Peyer's patch (tissue), 4 donors: ENCODE results near the gene TPPP2. TPM values are rescaled to one million over a fixed set of nuclear protein-coding genes. Genes with fewer than 3 reads are reported as not detected.
A peak's percentile ranks its signal among the peaks of the same experiment; 100 is the strongest.
"Not testable (repeated sequence)": the region's sequence is repeated elsewhere in the genome, so short reads cannot be mapped to it uniquely, and the experiment has no call there.

Experiments used
- DNase-seq, 3 donors: peaks; one replicate each; pipeline ENCODE4 v3.0.0-alpha.2; 2017 to 2019
- H3K27ac ChIP-seq, 4 donors: fragments of 200-600 bp; sonication (generic); one replicate each; pipeline ENCODE4 v1.5.1; 2016 to 2019
- H3K27me3 ChIP-seq, 2 donors: fragments of 200-600 bp; sonication (generic); one replicate each; pipeline ENCODE4 v1.5.1; 2019
- H3K36me3 ChIP-seq, 3 donors: fragments of 200-600 bp; sonication (generic); one replicate each; pipeline ENCODE4 v1.5.1; 2016 to 2019
- H3K4me1 ChIP-seq, 4 donors: fragments of 200-600 bp; sonication (generic); one replicate each; pipeline ENCODE4 v1.5.1; 2016 to 2019
- H3K4me3 ChIP-seq, 4 donors: fragments of 200-600 bp; sonication (generic); 1 replicate in 3 of 4; 2 replicates in 1 of 4; pipeline ENCODE4 v1.5.1; 2016 to 2019; ENCODE audit warnings: mild to moderate bottlenecking in 1 of 4
- H3K9me3 ChIP-seq, 4 donors: fragments of 200-600 bp; sonication (generic); one replicate each; pipeline ENCODE4 v1.5.1; 2016 to 2019; ENCODE audit warnings: mild to moderate bottlenecking in 1 of 4
- POLR2A ChIP-seq, 2 donors: fragments of 450-650 bp; IDR thresholded peaks; one replicate each; pipeline ENCODE4 v1.5.1; 2017; ENCODE audit warnings: antibody characterized with exemption in 2 of 2, mild to moderate bottlenecking in 2 of 2, moderate library complexity in 2 of 2
- total RNA-seq, 4 donors: library from RNA; depleted of rRNA; stranded (reverse); fragments of >200 nt; gene quantifications; one replicate each; pipeline ENCODE4 v1.1.0, GENCODE V29; 2016
- TF ChIP-seq, protein P1 (sequence below), 6 experiments: fragments of 450-650 bp in 4 of 6; fragments of 200-600 bp in 2 of 6; sonication (generic) in 1 of 6; IDR thresholded peaks; one replicate each; pipeline ENCODE4 v1.5.1; 2017 to 2019; ENCODE audit warnings: antibody characterized with exemption in 6 of 6, mild to moderate bottlenecking in 3 of 6, moderate library complexity in 1 of 6

Gene TPPP2
- total RNA-seq, 4 donors from 2014 or later, result not detected

DNA sequence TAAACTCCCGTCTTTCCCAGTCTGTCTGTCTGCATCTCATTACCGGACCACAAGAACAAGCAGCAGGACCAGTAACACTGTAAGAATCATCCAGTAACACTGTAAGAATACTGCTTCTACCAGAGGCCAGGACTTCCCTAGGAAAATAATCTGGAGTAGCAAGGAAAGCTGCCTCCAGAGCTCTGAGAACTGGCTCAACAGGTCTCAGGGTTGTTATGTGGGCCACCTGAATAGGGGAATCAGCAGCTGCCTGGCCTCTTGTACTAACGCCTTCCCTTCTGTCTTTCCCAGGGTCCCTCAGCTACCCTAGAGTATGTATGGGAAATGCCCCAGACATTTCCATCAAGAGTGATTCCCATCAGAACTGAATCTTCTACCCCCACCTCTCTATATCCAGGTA, 31.9 kb upstream of the TPPP2 start:
- H3K27ac ChIP-seq, result no peak overlapping the region
- peaks cover 0 to 19% (median 0%) of the 10 kb centered on the region in 4 donors for H3K4me1 ChIP-seq
- no peaks in the 10 kb centered on the region for H3K9me3 ChIP-seq
- DNase-seq, result no peak
- peaks cover 0 to 40% (median 0%) of the 10 kb centered on the region in 3 donors for H3K36me3 ChIP-seq
- H3K27me3 ChIP-seq, result no peaks in the 10 kb centered on the region
- no peak overlapping the region for H3K4me3 ChIP-seq
- no peak for TF ChIP-seq POLR2A (IDR thresholded peaks at IDR 0.05)
- TF ChIP-seq, protein P1, sequence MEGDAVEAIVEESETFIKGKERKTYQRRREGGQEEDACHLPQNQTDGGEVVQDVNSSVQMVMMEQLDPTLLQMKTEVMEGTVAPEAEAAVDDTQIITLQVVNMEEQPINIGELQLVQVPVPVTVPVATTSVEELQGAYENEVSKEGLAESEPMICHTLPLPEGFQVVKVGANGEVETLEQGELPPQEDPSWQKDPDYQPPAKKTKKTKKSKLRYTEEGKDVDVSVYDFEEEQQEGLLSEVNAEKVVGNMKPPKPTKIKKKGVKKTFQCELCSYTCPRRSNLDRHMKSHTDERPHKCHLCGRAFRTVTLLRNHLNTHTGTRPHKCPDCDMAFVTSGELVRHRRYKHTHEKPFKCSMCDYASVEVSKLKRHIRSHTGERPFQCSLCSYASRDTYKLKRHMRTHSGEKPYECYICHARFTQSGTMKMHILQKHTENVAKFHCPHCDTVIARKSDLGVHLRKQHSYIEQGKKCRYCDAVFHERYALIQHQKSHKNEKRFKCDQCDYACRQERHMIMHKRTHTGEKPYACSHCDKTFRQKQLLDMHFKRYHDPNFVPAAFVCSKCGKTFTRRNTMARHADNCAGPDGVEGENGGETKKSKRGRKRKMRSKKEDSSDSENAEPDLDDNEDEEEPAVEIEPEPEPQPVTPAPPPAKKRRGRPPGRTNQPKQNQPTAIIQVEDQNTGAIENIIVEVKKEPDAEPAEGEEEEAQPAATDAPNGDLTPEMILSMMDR (IDR thresholded peaks at IDR 0.05), result no peak

DNA sequence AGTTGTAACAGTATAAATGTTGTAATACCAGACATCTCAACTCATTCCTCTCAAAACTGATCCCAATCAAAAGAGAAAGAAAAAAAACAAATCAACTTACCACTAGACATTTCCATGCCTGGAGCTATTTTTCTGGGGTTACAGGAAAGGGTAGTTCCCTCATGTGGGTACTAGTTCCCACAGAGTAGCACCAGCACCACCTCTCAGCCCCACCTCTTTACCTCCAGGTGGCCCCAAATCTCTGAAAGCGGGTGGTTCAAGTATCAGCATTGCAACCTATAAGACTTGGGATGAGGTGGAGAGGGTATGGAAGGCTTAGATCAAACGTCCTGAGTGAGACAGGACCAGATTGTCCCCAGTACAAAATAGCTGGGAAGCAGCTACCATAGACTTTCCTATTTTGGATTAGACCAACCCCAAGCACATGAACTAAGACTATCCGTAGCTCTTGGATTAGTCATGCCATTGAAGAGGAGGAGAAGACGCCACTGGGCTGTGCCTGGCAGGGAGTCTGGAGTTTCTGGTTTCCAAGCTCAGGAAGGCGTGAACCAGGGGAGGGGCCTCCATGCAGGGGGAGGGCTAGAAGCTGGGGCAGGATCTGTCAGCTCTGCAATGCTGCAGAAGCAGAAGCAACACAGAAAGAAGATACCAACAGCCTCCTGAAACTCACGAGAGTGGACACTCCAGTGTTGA, 31.2 kb upstream of the TPPP2 start, which contains the start of gene SLC39A2:
Gene SLC39A2, plus strand, starts transcription at position 620 of the 693 bp plus-strand sequence. CDS start 154 bp downstream, outside the sequence.
- H3K27me3 ChIP-seq, result no peaks in the 10 kb centered on the region
- peaks cover 0 to 19% (median 0%) of the 10 kb centered on the region in 4 donors for H3K4me1 ChIP-seq
- H3K9me3 ChIP-seq, result no peaks in the 10 kb centered on the region
- peak within 1 kb of the TSS in 1 of 4 donors; percentile 32 for H3K27ac ChIP-seq
- peaks cover 0 to 33% (median 0%) of the 10 kb centered on the region in 3 donors for H3K36me3 ChIP-seq
- H3K4me3 ChIP-seq, result no peak within 1 kb of the TSS
- peak in 2 of 3 donors; percentile 65 to 66 for DNase-seq
- TF ChIP-seq POLR2A (IDR thresholded peaks at IDR 0.05), result peak in 1 of 2 donors; percentile 25
- TF ChIP-seq, protein P1 (IDR thresholded peaks at IDR 0.05), result no peak

DNA sequence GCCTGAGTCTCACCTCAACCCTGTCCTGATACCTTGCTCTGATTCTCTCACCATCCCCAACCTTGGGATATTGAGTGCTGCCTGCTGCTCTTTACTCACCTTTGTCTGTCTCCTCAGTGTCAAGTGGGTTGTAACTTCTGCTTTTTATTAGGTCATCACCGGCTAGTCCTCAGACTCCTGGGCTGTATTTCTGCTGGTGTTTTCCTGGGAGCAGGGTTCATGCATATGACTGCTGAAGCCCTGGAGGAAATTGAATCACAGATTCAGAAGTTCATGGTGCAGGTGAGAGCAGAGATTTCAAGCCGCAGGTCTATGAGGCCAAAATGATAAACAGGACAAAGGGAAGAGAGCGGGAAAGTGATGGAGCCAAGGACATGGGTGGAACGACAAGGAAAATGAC, 30.4 kb upstream of the TPPP2 start:
- Histone ChIP-seq H3K9me3 (no peaks in the 10 kb centered on the region), H3K36me3 (peaks cover 0 to 26% (median 0%) of the 10 kb centered on the region in 3 donors), H3K27me3 (no peaks in the 10 kb centered on the region), H3K27ac (peak overlapping the region in 1 of 4 donors; percentile 32), H3K4me3 (no peak overlapping the region), H3K4me1 (peaks cover 0 to 19% (median 0%) of the 10 kb centered on the region in 4 donors)
- DNase-seq, result no peak
- TF ChIP-seq, protein P1 (IDR thresholded peaks at IDR 0.05), result no peak
- no peak for TF ChIP-seq POLR2A (IDR thresholded peaks at IDR 0.05)

DNA sequence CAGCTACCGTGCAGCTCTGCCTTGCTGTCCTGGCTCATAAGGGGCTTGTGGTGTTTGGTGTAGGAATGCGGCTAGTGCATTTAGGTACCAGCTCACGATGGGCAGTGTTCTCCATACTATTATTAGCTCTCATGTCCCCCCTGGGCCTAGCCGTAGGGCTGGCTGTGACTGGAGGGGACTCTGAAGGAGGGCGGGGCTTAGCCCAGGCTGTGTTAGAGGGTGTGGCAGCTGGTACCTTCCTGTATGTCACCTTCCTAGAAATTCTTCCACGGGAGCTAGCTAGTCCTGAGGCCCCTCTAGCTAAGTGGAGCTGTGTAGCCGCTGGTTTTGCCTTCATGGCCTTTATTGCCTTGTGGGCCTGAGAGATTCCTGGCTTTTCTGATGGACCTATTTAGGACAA, 28.8 kb upstream of the TPPP2 start:
- Histone ChIP-seq H3K27me3 (no peaks in the 10 kb centered on the region), H3K36me3 (peaks cover 0 to 9% (median 0%) of the 10 kb centered on the region in 3 donors), H3K4me3 (no peak overlapping the region), H3K9me3 (no peaks in the 10 kb centered on the region), H3K27ac (no peak overlapping the region), H3K4me1 (peaks cover 0 to 12% (median 0%) of the 10 kb centered on the region in 4 donors)
- no peak for TF ChIP-seq POLR2A (IDR thresholded peaks at IDR 0.05)
- TF ChIP-seq, protein P1 (IDR thresholded peaks at IDR 0.05), result no peak
- no peak for DNase-seq

DNA sequence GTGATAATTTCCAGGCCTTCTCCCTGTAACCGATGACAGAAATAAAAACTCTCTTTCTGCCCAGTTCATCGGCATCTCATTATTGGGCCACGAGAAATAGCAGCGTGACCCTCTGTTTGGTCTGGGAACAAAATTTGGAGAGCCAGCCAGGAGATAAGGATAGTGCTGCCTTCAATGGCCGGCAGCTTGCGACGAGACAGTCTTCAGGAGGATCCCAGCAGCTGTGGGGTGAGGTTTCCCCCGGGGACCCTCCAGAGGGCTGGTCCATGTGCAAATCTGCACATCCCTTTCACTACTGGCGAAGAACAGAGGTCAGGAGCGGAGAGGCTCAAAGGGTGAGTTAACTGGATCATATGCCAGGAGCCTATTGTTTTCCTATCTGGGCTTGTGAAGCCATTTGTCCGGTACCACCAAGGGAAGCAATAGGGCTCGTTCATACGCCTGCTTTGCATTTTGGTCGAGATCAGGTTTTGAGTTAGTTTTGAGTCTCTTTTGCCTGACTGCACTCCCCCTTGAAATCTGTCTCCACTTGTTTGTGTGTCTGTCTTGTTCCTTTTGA, 26.1 kb upstream of the TPPP2 start:
- no peak overlapping the region for H3K4me3 ChIP-seq
- H3K27ac ChIP-seq, result no peak overlapping the region
- no peaks in the 10 kb centered on the region for H3K9me3 ChIP-seq
- no peaks in the 10 kb centered on the region for H3K36me3 ChIP-seq
- DNase-seq, result no peak
- TF ChIP-seq POLR2A (IDR thresholded peaks at IDR 0.05), result no peak
- TF ChIP-seq, protein P1 (IDR thresholded peaks at IDR 0.05), result no peak
- no peaks in the 10 kb centered on the region for H3K27me3 ChIP-seq
- H3K4me1 ChIP-seq, result peaks cover 0 to 4% (median 0%) of the 10 kb centered on the region in 4 donors

DNA sequence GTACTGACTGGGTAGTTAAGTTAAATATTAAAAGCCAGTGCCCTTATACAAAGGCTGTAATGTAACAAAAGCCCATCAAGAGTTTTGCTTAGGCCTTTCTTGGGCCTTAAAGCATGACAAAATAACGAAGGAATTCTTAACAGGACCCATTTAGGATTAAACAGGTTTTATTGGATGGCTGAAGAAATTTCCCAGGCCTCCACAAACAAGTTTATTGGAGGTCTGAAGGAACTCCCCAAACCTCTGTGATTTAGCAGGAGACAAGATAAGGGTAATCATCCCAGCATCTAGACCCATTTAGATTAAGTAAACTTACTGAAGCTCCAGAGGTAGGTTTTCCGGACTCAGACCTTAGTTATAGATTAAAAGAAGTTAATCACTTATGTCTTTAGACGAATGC, 20.3 kb upstream of the TPPP2 start:
- H3K4me3 ChIP-seq, H3K27me3 ChIP-seq, H3K4me1 ChIP-seq, H3K9me3 ChIP-seq, H3K36me3 ChIP-seq, DNase-seq, H3K27ac ChIP-seq: not testable (repeated sequence)
